Parathyroid adenoma (tissue), 2 donors: ENCODE data around the gene GNG12.

Experiments used
- H2AFZ ChIP-seq: fragments of 300-600 bp; sonication (generic); one replicate; pipeline ENCODE4 v1.7.0; 2017; ENCODE audit warnings: antibody characterized with exemption, mild to moderate bottlenecking
- H3K27ac ChIP-seq: fragments of 300-600 bp; sonication (generic); one replicate; pipeline ENCODE4 v1.7.0; 2017
- H3K27me3 ChIP-seq: fragments of 300-600 bp; sonication (generic); one replicate; pipeline ENCODE4 v1.7.0; 2017; ENCODE audit warnings: low read length; ENCODE audit not compliant: control insufficient read depth, insufficient read depth
- H3K36me3 ChIP-seq: fragments of 300-600 bp; sonication (generic); one replicate; pipeline ENCODE4 v1.7.0; 2017; ENCODE audit warnings: low read length; ENCODE audit not compliant: control insufficient read depth, insufficient read depth
- H3K4me1 ChIP-seq: fragments of 300-600 bp; sonication (generic); one replicate; pipeline ENCODE4 v1.7.0; 2017; ENCODE audit warnings: control low read depth
- H3K4me2 ChIP-seq: fragments of 300-600 bp; sonication (generic); one replicate; pipeline ENCODE4 v1.7.0; 2017; ENCODE audit warnings: low read length
- H3K4me3 ChIP-seq: fragments of 300-600 bp; sonication (generic); one replicate; pipeline ENCODE4 v1.7.0; 2017; ENCODE audit warnings: low read depth, low read length
- H3K79me2 ChIP-seq: fragments of 300-600 bp; sonication (generic); one replicate; pipeline ENCODE4 v1.7.0; 2017; ENCODE audit warnings: control low read depth
- H3K9ac ChIP-seq: fragments of 300-600 bp; sonication (generic); one replicate; pipeline ENCODE4 v1.7.0; 2017; ENCODE audit warnings: mild to moderate bottlenecking
- H3K9me3 ChIP-seq: fragments of 300-600 bp; sonication (generic); one replicate; pipeline ENCODE4 v1.7.0; 2017; ENCODE audit warnings: low read length; ENCODE audit not compliant: control insufficient read depth
- TF ChIP-seq, protein P1 (sequence below): fragments of 300-600 bp; sonication (generic); IDR thresholded peaks from one replicate; pipeline ENCODE4 v1.7.0; 2017; ENCODE audit warnings: antibody characterized with exemption, mild to moderate bottlenecking
- donor health status: primary hyperparathyroidism.

The GNG12 gene

DNA sequence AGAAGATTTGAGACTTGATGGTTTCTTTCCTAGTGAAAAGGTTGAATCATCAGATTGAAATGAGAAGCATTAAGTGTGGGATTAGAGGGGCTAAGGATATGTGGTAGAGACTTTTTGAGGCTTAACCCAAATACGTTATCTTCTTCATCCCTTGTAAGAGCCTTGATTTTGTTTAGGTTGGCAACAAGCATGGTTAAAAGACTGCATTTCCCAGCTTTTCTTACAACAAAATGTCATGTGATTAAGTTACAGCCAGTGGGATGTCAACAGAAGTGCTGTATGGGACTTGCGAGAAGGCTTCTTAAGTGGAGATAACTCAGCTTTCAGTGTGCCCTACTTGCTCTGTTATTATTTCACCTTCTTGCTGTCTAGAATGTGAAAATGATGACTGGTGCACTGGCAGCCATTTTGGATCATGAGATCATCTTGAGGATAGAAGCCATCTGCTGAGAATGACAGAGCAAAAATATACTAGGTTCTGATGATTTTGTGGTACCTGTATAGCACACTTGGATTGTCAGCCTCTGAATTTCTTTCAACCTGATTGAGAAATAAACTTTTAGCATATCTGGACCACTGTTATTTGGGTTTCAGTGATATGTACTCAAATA lies 41.3 kb upstream of the GNG12 start:
- TF ChIP-seq, protein P1, sequence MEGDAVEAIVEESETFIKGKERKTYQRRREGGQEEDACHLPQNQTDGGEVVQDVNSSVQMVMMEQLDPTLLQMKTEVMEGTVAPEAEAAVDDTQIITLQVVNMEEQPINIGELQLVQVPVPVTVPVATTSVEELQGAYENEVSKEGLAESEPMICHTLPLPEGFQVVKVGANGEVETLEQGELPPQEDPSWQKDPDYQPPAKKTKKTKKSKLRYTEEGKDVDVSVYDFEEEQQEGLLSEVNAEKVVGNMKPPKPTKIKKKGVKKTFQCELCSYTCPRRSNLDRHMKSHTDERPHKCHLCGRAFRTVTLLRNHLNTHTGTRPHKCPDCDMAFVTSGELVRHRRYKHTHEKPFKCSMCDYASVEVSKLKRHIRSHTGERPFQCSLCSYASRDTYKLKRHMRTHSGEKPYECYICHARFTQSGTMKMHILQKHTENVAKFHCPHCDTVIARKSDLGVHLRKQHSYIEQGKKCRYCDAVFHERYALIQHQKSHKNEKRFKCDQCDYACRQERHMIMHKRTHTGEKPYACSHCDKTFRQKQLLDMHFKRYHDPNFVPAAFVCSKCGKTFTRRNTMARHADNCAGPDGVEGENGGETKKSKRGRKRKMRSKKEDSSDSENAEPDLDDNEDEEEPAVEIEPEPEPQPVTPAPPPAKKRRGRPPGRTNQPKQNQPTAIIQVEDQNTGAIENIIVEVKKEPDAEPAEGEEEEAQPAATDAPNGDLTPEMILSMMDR, result no peak
- Histone ChIP-seq H3K4me2 (no peak overlapping the region), H3K27me3 (no peaks in the 10 kb centered on the region), H3K4me1 (no peaks in the 10 kb centered on the region), H3K79me2 (no peaks in the 10 kb centered on the region), H2AFZ (no peak overlapping the region), H3K27ac (no peak overlapping the region), H3K9ac (no peak overlapping the region), H3K36me3 (no peaks in the 10 kb centered on the region), H3K9me3 (peaks cover 3% of the 10 kb centered on the region), H3K4me3 (no peak overlapping the region)

DNA sequence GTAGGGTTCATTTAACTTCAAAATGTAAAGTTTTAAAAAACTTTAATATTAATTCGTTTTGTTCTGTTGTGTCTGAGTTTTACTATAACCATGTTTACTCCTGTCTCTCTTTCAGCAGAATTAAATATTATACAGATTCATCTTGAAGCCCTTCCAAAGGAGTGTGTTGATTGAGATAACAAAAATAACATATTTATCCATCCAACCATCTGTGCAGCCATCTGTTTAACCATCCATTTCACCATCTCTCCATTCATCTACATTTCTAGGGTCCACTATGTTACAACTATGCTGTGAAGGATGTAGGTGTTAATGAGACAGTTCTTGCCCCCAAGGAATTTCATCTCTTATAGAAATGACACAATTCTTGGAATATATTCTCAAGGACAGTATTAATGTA lies 36.0 kb upstream of the GNG12 start:
- no peak overlapping the region for H3K4me2 ChIP-seq
- H3K36me3 ChIP-seq, result no peaks in the 10 kb centered on the region
- no peak overlapping the region for H3K4me3 ChIP-seq
- H3K79me2 ChIP-seq, result no peaks in the 10 kb centered on the region
- H3K27me3 ChIP-seq, result no peaks in the 10 kb centered on the region
- H3K9me3 ChIP-seq, result no peaks in the 10 kb centered on the region
- H3K27ac ChIP-seq, result no peak overlapping the region
- H2AFZ ChIP-seq, result no peak overlapping the region
- TF ChIP-seq, protein P1, result no peak
- H3K9ac ChIP-seq, result no peak overlapping the region
- H3K4me1 ChIP-seq, result no peaks in the 10 kb centered on the region

- Histone ChIP-seq H3K4me1 (no peaks in the 10 kb centered on the region), H3K4me3 (no peak overlapping the region)
Measured at GRCh38 chr1:67863637-67864036, 30.4 kb upstream of the GNG12 start.

GRCh38 chr1:67862685-67863084 lies 29.4 kb upstream of the GNG12 start:
- Histone ChIP-seq H3K79me2 (no peaks in the 10 kb centered on the region), H3K36me3 (no peaks in the 10 kb centered on the region), H3K4me1 (no peaks in the 10 kb centered on the region), H2AFZ (no peak overlapping the region), H3K4me2 (no peak overlapping the region), H3K9me3 (no peaks in the 10 kb centered on the region), H3K27ac (no peak overlapping the region), H3K4me3 (no peak overlapping the region), H3K27me3 (no peaks in the 10 kb centered on the region), H3K9ac (no peak overlapping the region)
- TF ChIP-seq, protein P1, result no peak

More at GRCh38 chr1:67863637-67864036, 30.4 kb upstream of the GNG12 start:
- Histone ChIP-seq H3K9me3 (no peaks in the 10 kb centered on the region), H3K36me3 (no peaks in the 10 kb centered on the region), H3K27ac (no peak overlapping the region), H3K4me2 (no peak overlapping the region), H2AFZ (no peak overlapping the region), H3K27me3 (no peaks in the 10 kb centered on the region), H3K79me2 (no peaks in the 10 kb centered on the region), H3K9ac (no peak overlapping the region)
- TF ChIP-seq, protein P1, result no peak

GRCh38 chr1:67861856-67862516 lies 28.7 kb upstream of the GNG12 start:
- Histone ChIP-seq H3K27me3 (no peaks in the 10 kb centered on the region), H3K4me2 (no peak overlapping the region), H3K9ac (no peak overlapping the region), H3K9me3 (no peaks in the 10 kb centered on the region), H3K79me2 (no peaks in the 10 kb centered on the region), H3K4me1 (no peaks in the 10 kb centered on the region), H3K27ac (no peak overlapping the region), H3K4me3 (no peak overlapping the region), H3K36me3 (no peaks in the 10 kb centered on the region), H2AFZ (no peak overlapping the region)
- TF ChIP-seq, protein P1, result no peak
